ENCODE measurements around the gene PPP2R3A. TPM values are rescaled to one million over a fixed set of nuclear protein-coding genes. Genes with fewer than 3 reads are reported as not detected.
A peak's percentile ranks its signal among the peaks of the same experiment; 100 is the strongest.

The PPP2R3A gene
- total and polyA plus RNA-seq, 2 of the 4 experiments (the other 2 are of a cell fraction), result 11.3 to 37.3 TPM

DNA sequence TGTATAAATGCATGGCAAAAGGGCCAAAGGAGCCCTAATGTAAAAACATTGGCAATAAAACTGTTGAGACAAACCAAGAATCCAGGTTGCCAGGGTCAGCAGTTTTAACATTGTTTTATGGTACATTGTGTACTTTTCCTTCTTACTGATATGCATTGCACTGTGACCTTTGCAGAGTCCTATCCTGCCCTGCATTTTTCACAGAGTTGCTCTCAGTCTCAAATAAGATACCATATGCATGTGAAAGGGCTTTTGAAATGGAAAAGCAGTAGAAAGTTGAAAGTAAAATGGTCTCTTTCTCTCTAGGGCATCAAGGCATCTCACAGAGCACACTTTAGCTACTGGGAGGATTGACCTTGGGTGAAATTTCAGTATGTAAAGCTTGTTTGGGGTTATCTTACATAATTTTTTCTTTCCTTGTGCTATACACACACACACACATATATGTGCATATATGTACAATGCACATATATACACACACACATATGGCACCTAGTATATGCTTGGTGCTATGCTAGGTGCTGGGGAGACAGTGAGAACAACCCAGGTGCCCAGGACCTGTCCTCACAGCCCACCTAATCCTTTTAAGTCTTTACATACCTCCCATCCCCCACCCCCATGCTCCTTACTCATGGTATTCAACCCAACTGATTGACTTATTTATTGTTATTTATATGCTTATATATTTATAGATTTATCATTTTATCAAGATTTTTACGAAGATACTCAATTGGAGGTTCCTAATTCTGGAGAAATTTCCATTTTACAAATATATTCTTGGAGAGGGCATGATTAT, 1.2 kb upstream of the PPP2R3A start:
- WGBS, 2 experiments (ENCODE audit: extremely low coverage in 2 of 2, insufficient read length in 1 of 2), result no CpG with 5 or more reads among the region's 1 CpG
- Histone ChIP-seq H3K9ac (ENCODE audit: low read depth, low read length) (no peak overlapping the region), H3K4me3 (ENCODE audit: insufficient read depth, low read depth, low read length) (no peak overlapping the region), H3K4ac (ENCODE audit: low read depth, low read length) (no peak overlapping the region), H3K27ac (ENCODE audit: insufficient read depth, low read length) (no peak overlapping the region), H2BK20ac (ENCODE audit: low read depth, low read length) (no peak overlapping the region), H3K79me1 (ENCODE audit: low read depth in 1 of 2, low read length in 2 of 2) (peaks cover 14 to 15% of the 10 kb centered on the region in 2 experiments; a peak in 3 of 4 replicates), H2AK5ac (ENCODE audit: low read depth, low read length) (no peak overlapping the region), H3K18ac (ENCODE audit: low read depth, low read length) (no peak overlapping the region), H2AFZ (replicated peaks; ENCODE audit: low read length, poor library complexity) (peak overlapping the region; percentile 14), H3K27me3 (ENCODE audit: control insufficient read depth, insufficient read depth, low read length) (no peaks in the 10 kb centered on the region), H3K14ac (replicated peaks; ENCODE audit: low read depth, low read length) (no peak overlapping the region), H3K56ac (ENCODE audit: extremely low read depth, insufficient read depth, low read length) (no peak overlapping the region), H3K4me2 (ENCODE audit: low read depth, low read length) (no peak overlapping the region), H4K91ac (ENCODE audit: insufficient read depth, low read depth, low read length) (no peak overlapping the region), H3K36me3 (ENCODE audit: control insufficient read depth, insufficient read depth, low read length) (no peaks in the 10 kb centered on the region), H2BK5ac (ENCODE audit: low read depth, low read length, poor library complexity, severe bottlenecking) (no peak overlapping the region), H4K5ac (ENCODE audit: low read depth, low read length) (no peak overlapping the region), H2BK15ac (ENCODE audit: low read depth, low read length) (no peak overlapping the region), H3K9me1 (ENCODE audit: insufficient read depth, low read length) (no peaks in the 10 kb centered on the region; the same call in 1 of the 2 replicates), H2BK120ac (ENCODE audit: low read depth, low read length) (no peak overlapping the region), H4K8ac (ENCODE audit: low read depth in 2 of 2, low read length in 2 of 2) (no peak overlapping the region), H2AK9ac (replicated peaks; ENCODE audit: low read depth, low read length, poor library complexity) (no peak overlapping the region), H3K4me1 (ENCODE audit: control insufficient read depth, insufficient read depth, low read length) (peaks cover 6% of the 10 kb centered on the region), H3K23ac (ENCODE audit: low read depth, low read length) (no peak overlapping the region), H4K20me1 (ENCODE audit: insufficient read depth, low read length) (0 out of 2 replicates have a peak, but pooled peaks cover 3% of the 10 kb centered on the region), H3K9me3 (ENCODE audit: control insufficient read depth, insufficient read depth, low read length) (0 out of 2 replicates have a peak, but pooled peaks cover under 1% of the 10 kb centered on the region)
- in situ Hi-C loops (cut with MboI; ENCODE audit: low sequenced_read_pairs) (no loop called here), dilution Hi-C loops (cut with HindIII; ENCODE audit: low sequenced_read_pairs, unreplicated experiment) (no loop called here), intact Hi-C loops (cut with micrococcal nuclease) (no loop called here)
- no peak for DNase-seq
- ChIA-PET POLR2A (ENCODE audit: unreplicated experiment) (no interaction called here), CTCF (interaction anchor here (0.7 kb wide), 1 partner anchor 106 kb away, joined by 4 read pairs; no protein-coding TSS in a partner anchor)
- TF ChIP-seq, protein P1, sequence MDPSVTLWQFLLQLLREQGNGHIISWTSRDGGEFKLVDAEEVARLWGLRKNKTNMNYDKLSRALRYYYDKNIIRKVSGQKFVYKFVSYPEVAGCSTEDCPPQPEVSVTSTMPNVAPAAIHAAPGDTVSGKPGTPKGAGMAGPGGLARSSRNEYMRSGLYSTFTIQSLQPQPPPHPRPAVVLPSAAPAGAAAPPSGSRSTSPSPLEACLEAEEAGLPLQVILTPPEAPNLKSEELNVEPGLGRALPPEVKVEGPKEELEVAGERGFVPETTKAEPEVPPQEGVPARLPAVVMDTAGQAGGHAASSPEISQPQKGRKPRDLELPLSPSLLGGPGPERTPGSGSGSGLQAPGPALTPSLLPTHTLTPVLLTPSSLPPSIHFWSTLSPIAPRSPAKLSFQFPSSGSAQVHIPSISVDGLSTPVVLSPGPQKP (IDR thresholded peaks at IDR 0.05; ENCODE audit: borderline replicate concordance, low read depth, low read length), result no peak
- TF ChIP-seq RFX5 (IDR thresholded peaks at IDR 0.05; ENCODE audit: low read depth, low read length) (no peak), MAZ (IDR thresholded peaks at IDR 0.05; ENCODE audit: borderline replicate concordance, low read depth, low read length) (no peak), RAD21 (IDR thresholded peaks at IDR 0.05; ENCODE audit: low read length) (no peak), CEBPB (IDR thresholded peaks at IDR 0.05; ENCODE audit: low read depth, low read length) (no peak), POLR2A (IDR thresholded peaks at IDR 0.05; ENCODE audit: low read depth, low read length) (no peak), MXI1 (IDR thresholded peaks at IDR 0.05; ENCODE audit: borderline replicate concordance, low read depth, low read length) (no peak), CHD1 (IDR thresholded peaks at IDR 0.05; ENCODE audit: low read depth, low read length) (no peak), RCOR1 (IDR thresholded peaks at IDR 0.05; ENCODE audit: insufficient replicate concordance, low read length) (no peak), FOS (IDR thresholded peaks at IDR 0.05; ENCODE audit: low read depth, low read length) (no peak), MAFK (IDR thresholded peaks at IDR 0.05; ENCODE audit: low read depth, low read length) (no peak), SMC3 (IDR thresholded peaks at IDR 0.05; ENCODE audit: low read depth, low read length) (no peak)
- TF ChIP-seq, protein P2, sequence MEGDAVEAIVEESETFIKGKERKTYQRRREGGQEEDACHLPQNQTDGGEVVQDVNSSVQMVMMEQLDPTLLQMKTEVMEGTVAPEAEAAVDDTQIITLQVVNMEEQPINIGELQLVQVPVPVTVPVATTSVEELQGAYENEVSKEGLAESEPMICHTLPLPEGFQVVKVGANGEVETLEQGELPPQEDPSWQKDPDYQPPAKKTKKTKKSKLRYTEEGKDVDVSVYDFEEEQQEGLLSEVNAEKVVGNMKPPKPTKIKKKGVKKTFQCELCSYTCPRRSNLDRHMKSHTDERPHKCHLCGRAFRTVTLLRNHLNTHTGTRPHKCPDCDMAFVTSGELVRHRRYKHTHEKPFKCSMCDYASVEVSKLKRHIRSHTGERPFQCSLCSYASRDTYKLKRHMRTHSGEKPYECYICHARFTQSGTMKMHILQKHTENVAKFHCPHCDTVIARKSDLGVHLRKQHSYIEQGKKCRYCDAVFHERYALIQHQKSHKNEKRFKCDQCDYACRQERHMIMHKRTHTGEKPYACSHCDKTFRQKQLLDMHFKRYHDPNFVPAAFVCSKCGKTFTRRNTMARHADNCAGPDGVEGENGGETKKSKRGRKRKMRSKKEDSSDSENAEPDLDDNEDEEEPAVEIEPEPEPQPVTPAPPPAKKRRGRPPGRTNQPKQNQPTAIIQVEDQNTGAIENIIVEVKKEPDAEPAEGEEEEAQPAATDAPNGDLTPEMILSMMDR (conservative IDR thresholded peaks at IDR 0.05; ENCODE audit: low read depth, low read length), result no peak
- TF ChIP-seq, protein P3, sequence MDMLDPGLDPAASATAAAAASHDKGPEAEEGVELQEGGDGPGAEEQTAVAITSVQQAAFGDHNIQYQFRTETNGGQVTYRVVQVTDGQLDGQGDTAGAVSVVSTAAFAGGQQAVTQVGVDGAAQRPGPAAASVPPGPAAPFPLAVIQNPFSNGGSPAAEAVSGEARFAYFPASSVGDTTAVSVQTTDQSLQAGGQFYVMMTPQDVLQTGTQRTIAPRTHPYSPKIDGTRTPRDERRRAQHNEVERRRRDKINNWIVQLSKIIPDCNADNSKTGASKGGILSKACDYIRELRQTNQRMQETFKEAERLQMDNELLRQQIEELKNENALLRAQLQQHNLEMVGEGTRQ (IDR thresholded peaks at IDR 0.05; ENCODE audit: low read depth, low read length), result no peak
- ATAC-seq (ENCODE audit: low read depth), result no peak
- BruUV-seq (replicated peaks), result no TSS peak
